ENCODE measurements around the gene PRLR.

DNA sequence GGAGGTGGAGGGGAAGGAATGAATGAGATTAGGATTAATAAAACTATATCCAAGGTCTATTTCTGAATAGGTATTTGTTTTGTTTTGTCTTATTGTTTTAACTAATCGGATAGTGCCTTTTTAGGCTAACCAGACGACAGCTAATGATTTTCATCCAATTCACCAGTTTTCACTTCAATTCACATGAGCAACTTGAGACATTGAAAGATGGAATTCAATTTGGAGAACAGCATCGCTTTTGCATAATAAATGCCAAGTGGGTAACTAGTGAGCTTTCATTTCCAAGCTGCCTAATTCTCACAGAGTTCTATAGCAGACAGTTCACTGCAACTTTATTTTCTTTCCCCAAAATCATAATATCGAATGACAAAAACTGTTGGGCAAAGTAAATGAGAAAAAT is 187.5 kb downstream of the PRLR start:
- TF ChIP-seq, protein P1, sequence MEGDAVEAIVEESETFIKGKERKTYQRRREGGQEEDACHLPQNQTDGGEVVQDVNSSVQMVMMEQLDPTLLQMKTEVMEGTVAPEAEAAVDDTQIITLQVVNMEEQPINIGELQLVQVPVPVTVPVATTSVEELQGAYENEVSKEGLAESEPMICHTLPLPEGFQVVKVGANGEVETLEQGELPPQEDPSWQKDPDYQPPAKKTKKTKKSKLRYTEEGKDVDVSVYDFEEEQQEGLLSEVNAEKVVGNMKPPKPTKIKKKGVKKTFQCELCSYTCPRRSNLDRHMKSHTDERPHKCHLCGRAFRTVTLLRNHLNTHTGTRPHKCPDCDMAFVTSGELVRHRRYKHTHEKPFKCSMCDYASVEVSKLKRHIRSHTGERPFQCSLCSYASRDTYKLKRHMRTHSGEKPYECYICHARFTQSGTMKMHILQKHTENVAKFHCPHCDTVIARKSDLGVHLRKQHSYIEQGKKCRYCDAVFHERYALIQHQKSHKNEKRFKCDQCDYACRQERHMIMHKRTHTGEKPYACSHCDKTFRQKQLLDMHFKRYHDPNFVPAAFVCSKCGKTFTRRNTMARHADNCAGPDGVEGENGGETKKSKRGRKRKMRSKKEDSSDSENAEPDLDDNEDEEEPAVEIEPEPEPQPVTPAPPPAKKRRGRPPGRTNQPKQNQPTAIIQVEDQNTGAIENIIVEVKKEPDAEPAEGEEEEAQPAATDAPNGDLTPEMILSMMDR (IDR thresholded peaks at IDR 0.05 in 4 of 5, conservative IDR thresholded peaks at IDR 0.05 in 1 of 5) = no peak
- no peak for TF ChIP-seq POLR2A (IDR thresholded peaks at IDR 0.05)

Data from gastrocnemius medialis (tissue), 4 donors.